Measurements from ENCODE around the gene E2F3. TPM values are rescaled to one million over a fixed set of nuclear protein-coding genes. Genes with fewer than 3 reads are reported as not detected.

Gene E2F3
- total and polyA plus RNA-seq, 10 of the 15 experiments (the other 5 are each of a cell fraction or from before 2014, with no cell fraction given), result 5.1 to 16.8 (median 10.6) TPM

- TF ChIP-seq PKNOX1 (IDR thresholded peaks at IDR 0.05) (peak; percentile 51; the same call in 1 of the 2 replicates), RCOR1 (conservative IDR thresholded peaks at IDR 0.05; ENCODE audit: low read depth, low read length) (no peak), SPI1 (IDR thresholded peaks at IDR 0.05; ENCODE audit: borderline replicate concordance, insufficient read depth, low read depth, low read length) (no peak), MEF2A (IDR thresholded peaks at IDR 0.05; ENCODE audit: insufficient read depth, low read depth, low read length) (peak; percentile 86), BCLAF1 (IDR thresholded peaks at IDR 0.05) (no peak), MXI1 (IDR thresholded peaks at IDR 0.05; ENCODE audit: low read depth, low read length) (no peak), ZNF274 (IDR thresholded peaks at IDR 0.05; ENCODE audit: insufficient read depth, insufficient read length) (no peak), ZBED1 (IDR thresholded peaks at IDR 0.05; ENCODE audit: borderline replicate concordance) (0 out of 2 replicates have a peak, but pooled peaks have one; percentile 39), HSF1 (IDR thresholded peaks at IDR 0.05; ENCODE audit: low read depth, low read length) (no peak), RELB (IDR thresholded peaks at IDR 0.05; ENCODE audit: low read depth) (peak; percentile 74), RB1 (IDR thresholded peaks at IDR 0.05; ENCODE audit: borderline replicate concordance) (no peak), ZNF24 (IDR thresholded peaks at IDR 0.05) (peak; percentile 52; the same call in 1 of the 2 replicates), YBX1 (IDR thresholded peaks at IDR 0.05) (no peak), CREB1 (IDR thresholded peaks at IDR 0.05; ENCODE audit: low read depth) (no peak), CEBPZ (IDR thresholded peaks at IDR 0.05; ENCODE audit: low read depth, low read length) (no peak), GATAD2B (conservative IDR thresholded peaks at IDR 0.05; ENCODE audit: low read depth) (no peak), SMARCA5 (IDR thresholded peaks at IDR 0.05) (no peak), FOXK2 (IDR thresholded peaks at IDR 0.05) (no peak), PAX5 (IDR thresholded peaks at IDR 0.05; ENCODE audit: borderline replicate concordance, low read depth, low read length) (0 out of 2 replicates have a peak, but pooled peaks have one; percentile 22), KLF5 (IDR thresholded peaks at IDR 0.05; ENCODE audit: partially characterized antibody) (no peak), HDAC6 (IDR thresholded peaks at IDR 0.05; ENCODE audit: unreplicated experiment) (no peak)
These were observed 7.8 kb downstream of the E2F3 start (continued) for GRCh38 chr6:20409427-20409971.
